Measurements from ENCODE around the gene ZCCHC7.

The ZCCHC7 gene

DNA sequence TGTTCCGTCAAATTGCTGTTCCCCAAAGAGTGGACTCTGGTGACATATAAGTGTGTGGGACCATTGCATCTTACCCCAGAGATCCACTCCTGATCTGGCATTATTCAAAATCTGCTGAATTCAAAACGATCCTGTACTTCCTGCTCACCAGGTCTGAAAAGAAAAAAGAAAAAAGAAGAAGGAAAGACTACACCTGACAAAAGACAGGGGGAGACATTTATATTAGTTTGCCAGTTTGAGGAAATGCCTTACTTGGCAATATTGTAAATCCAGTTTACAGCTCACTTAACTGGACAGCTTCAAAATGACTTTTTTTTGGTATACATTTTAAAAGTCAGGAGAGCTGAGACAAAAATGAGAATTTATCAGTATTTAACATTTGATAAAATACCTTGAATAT is 287.1 kb downstream of the ZCCHC7 start:
- DNase-seq (no peak), ATAC-seq (no peak)
- Mint-ChIP-seq H3K27me3 (no peaks in the 10 kb centered on the region), H3K9me3 (no peaks in the 10 kb centered on the region), H3K27ac (no peak overlapping the region), H3K4me3 (no peak overlapping the region), H3K36me3 (ENCODE audit: low read depth) (peaks cover 2% of the 10 kb centered on the region), H3K4me1 (peaks cover 68% of the 10 kb centered on the region)
